CMK (cell line): ENCODE measurements around the gene TSBP1.

Source experiments
- DNase-seq: peaks from one replicate; pipeline ENCODE4 v3.0.0-alpha.2; 2010; ENCODE audit warnings: low read depth

The TSBP1 gene

GRCh38 chr6:32371803-32372202 is at the start of gene TSBP1:
Gene TSBP1, minus strand, starts transcription at chr6:32371903. Its CDS starts 197 bp downstream, at chr6:32371706.
- no peak for DNase-seq

GRCh38 chr6:32416036-32416435 is 44.3 kb upstream of the TSBP1 start:
- no peak for DNase-seq

DNA sequence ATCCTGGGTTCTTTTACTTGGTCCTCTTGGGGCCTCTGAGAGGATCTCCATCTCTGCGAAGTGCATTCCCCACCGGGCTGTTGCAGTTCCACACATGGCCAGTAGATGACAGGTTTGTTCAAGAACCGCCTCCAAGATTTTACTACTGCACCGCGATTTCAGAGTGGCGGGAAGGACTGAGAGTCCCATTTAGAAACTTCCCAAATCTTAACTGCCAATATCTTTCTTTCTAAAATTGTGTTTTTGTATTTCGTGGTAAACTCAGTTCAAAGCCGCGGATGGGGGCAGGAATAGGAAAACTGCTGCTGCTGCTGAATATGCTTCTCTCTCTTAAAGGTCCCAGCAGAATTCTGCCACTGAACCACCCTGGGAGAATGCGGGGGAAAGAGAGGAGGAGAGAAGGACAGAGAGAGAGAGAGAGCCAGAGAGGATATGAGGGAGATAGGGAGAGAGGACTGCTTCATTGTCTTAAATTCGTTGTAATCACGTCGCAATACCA is 43.9 kb upstream of the TSBP1 start:
- DNase-seq: peak; percentile 31

DNA sequence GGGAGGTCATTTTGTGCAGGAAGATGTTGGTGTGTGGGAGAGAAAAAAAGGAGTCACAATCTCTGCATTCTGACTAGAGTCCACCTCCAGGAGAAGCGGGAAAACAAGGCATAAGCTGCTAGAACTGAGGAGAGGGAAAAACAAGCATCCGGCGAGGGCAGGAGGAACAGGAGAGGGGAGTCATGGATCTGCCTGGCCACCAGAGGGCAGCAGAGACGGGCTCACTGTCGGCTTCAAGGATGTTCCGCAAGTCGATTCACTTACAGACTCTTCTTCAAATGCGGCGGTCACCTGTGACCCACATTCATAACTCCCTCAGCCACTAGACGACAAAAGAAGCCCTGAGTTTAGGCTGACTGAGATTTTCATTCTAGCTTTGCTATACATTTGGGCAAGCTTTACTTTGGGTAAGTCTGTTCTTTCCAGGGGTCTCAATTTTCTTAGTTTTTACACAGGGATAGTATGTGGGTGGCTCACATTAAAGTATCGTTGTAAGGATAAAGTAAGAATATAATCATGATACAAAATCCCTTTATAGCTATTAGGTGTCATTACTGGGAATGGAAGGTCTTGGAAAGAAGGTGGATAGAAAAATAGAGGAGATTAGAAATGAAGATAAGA is 41.8 kb upstream of the TSBP1 start:
- peak; percentile 54 for DNase-seq

GRCh38 chr6:32411566-32412327 is 40.0 kb upstream of the TSBP1 start:
- DNase-seq: no peak

DNA sequence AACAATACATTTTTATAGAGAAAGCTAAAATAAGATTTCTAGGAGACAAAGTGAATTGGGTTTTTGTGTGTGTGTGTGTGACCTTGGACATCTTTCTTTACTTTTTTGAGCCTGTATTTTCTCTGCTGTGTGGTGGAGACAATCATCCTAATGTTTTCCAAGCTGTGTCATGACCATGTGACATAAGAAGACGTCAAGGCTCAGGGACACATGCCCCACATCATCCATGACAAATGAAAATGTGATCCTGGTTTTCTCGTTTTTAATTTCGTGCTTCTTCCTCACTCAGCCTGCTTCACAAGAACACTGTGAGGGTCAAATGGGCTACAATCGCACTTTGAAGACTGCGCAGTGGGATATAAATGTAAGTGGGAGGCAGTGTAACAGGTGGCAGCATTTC is 39.2 kb upstream of the TSBP1 start:
- DNase-seq: no peak

DNA sequence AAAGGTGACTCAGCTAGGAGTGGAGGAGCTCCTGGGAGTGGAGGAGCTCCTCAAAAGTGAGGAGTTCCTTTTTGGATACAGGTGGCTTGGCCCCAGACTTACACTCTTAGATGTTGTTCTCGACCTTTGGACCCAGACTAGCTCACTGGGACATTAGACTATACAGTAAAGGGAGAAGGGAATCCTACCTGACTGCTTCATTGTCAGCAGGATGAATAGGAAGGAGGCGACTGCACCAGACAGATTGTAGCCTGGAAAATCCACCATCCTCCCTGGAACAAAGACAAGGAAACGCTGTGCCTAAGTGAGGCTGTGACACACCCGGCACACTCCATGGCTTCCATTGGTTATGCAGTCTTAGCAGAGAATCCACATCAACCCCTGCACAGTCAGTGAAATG is 35.2 kb upstream of the TSBP1 start, which contains the start of gene BTNL2:
BTNL2 (minus strand) TSS at position 325 of the 400 bp plus-strand sequence; CDS start at position 267, 58 bp downstream.
- DNase-seq: no peak

- DNase-seq: no peak
Observed at GRCh38 chr6:32406197-32406596, 34.5 kb upstream of the TSBP1 start.

DNA sequence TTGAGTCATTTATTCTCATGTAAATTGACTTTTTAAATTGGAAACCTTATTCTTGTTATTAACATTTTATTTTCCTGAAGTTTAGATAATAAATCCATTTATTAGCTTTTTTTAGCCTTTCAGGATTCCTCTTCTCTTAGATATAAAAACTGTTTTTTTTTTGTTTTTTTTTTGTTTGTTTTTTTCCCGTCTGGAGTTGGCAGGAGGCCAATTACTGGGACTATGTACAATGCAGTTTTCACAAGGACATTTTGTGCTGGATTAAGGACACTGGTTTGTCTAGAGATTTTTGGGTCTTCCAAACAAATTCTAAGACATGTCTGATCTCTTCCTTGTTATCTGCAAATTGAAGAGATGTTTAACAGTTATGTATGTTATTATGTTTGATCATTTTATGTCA is 34.0 kb upstream of the TSBP1 start:
- DNase-seq: no peak

DNA sequence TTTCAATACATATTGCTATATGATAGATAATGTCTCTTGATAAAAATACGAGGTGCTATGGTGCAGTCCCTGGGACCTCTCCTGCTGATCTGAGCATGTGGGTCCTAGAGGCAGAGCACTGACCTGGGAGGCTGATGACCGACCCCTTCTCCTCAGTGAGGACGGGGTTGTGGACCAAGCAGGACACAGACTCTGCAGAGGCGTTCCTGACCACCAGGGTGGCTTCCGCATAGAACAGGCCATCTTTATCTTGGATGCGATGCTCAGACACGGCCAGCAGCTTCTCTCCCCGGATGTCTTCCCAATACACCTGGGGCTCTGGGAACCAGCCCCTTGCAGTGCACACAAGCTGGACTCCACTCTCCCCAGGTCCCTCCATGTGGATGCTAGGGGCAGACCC is 31.1 kb upstream of the TSBP1 start:
- no peak for DNase-seq

DNA sequence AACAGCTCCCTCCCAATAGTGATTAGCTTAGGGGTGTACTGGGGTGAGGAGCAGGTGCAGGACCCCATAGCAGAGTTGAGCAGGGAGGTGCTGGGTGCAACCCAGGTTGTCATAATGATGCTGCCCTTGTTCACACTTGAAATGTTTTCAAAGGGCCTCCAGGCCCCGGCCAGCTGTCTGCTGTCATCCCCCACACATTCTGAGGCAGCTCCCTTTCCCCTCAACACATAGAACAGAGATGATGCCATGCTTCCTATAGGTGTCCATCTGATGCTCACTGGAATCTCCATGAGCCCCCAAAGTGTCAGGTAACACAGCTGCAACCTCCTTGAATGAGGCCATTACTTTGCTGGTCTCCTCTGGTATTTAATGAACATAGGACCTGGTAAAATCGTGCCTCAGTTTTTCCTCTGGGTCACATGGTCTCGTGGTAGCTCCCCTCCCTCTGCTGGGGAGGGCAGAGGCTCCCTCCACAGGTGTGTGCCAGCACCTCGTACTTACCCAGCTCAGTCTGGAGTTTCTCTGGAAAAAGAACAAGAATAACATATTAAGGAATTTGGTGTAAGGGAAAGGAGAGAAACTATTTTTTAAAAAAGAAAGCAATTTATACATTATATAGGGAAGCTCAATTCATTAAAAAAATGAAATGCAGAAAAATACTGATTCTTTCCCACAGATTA is 29.7 kb upstream of the TSBP1 start:
- DNase-seq: no peak

GRCh38 chr6:32397252-32397920 is 25.7 kb upstream of the TSBP1 start:
- no peak for DNase-seq

GRCh38 chr6:32396028-32396427 is 24.3 kb upstream of the TSBP1 start:
- DNase-seq: no peak

DNA sequence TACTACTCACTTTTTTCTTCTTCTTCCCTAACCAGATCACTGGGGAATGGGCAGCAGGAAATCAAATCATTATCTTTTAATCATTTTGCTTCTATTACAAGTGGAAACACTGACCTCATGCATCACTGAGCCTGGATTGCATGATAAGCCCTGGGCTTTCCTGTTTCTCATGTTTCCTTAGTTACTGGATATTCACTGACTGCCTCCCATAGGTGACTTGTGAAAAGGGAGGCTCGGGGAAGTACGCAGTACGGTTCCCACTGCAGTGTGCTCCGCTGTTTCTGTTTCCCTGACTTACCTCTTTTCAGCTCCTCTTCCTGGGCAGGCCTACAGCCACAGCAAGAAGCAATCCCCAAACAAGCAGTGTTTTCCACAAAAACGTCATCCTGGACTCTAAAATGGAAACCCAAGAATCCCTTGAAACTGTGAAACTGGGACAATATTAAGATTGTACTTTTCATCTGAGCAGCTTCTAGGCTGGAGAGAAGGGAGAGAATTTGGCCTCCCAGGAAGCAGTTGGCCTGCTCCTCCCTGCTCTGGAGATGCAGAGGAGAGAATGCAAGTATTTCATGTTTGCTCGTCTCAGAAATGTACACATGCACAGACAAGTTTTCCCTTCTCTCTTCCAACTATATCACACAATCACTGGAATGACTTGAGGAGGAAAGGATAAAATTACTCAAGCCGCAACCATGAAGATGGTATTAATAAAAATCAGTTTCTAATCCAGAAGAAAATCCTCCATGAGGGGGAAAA is 22.1 kb upstream of the TSBP1 start:
- DNase-seq: no peak

DNA sequence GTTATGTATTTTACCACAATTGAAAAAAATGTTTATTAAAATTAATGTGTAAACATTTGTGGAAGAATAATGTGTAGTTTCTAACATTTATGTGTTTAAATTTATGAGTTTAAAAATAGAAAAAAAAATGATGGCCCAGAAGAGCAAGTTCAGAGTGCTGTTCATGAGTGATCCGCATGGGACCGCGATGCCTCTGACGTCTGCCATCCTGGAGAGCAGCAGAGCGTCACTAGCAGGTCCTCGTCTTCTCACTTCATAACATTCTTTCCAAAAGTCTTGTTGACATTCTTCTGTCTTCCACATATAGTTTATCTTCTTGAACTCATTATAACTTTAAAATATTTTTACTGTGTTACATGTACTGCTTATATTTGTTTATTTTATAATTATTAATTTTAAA is 19.8 kb upstream of the TSBP1 start:
- no peak for DNase-seq

DNA sequence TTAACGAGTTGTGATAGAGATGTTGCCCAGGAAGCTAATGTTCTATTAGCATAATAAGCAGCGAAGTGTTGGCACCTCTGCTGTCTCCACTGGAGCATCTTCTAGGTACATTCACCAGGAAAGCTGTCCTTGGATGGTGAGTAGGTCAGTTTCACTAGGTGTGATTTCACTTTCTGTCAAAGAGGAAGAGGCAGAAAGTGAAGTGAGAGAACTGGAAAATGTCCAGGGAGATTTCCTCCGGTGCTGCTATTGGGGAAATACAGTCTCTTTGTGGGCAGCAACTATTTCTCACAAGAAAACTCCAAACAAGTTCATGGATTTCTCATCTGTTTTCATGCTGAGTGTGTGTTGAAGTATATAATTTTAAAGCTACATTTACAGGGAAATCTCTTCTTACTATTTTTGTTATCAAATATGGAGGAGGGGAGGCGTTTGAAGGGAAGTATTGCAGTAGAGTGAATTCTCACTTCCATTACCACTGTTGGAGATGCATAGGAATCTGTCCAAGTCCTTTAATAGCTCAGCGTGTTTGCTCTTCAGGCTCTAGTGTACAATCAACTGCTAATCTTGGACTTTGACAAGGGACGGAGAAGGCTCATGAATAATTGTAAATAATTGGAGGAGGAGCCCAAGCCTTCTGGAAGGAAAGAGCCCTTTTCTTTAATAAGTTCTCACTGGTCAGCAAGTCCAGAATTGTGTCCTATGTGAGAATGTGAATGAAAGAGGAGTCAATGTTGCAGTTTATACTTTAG is 16.1 kb upstream of the TSBP1 start:
- DNase-seq: no peak

DNA sequence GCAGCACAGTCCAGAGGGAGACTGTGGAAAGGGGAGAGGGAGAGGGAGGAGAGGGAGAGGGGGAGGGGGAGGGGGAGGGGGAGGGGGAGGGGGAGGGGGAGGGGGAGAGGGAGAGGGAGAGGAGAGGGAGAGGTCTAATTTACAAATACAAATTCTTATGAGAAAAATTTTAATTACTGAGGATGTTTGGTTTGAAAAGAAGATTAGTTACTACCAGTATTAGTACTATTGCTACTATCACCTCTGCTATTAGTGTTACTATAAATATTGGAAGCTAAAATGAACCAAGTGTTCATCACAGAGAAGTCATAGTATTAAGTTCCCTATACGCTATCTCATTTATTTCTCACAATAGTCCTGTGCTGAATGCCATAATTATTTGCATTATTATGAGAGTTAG is 14.3 kb upstream of the TSBP1 start:
- no peak for DNase-seq

- DNase-seq: no peak
Observed at GRCh38 chr6:32382757-32383420, 11.2 kb upstream of the TSBP1 start.

- no peak for DNase-seq
Observed at GRCh38 chr6:32379545-32379944, 7.8 kb upstream of the TSBP1 start.
